ENCODE data around the gene TSC2.

Gene TSC2

DNA sequence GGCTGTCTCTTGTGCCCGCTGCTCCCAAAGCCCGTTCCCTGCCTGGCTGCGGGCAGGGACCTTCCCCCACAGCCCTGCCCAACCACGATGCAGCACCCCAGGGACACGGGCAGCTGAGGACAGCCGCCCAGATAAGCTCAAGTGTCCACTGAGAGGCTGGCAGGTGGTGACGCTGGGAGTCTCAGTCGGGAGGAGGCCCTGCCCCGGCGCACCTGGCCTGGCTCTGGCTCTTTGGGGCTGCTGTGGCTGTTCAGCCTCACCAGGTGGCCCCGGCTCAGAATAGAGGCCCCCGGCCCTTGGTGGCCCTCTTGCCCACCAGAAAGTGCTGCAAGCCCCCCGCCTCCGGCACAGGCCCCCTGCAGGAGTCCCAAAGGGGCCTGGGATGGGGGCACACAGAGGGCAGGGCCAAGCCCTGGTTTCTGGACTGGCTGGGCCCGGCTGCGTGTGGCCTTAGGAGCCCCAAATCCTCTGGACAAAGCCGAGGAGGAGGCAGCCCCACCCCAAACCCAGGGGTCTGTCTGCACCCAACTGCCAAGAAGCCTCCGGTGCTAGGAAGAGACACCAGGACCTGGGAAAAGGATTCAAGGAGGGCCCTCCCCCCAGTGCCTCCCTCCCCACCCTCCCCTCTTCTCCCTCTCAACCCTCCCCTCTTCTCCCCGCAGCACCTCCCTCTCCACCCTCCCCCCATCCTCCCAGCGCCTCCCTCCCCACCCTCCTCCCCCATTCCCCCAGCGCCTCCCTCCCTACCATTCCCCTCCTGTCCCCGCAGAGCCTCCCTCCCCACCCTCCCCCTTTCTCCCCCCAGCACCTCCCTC lies 5.4 kb upstream of the TSC2 start:
- no peak for DNase-seq

- DNase-seq = no peak
Observed at GRCh38 chr16:2042986-2043666, 4.7 kb upstream of the TSC2 start.

DNA sequence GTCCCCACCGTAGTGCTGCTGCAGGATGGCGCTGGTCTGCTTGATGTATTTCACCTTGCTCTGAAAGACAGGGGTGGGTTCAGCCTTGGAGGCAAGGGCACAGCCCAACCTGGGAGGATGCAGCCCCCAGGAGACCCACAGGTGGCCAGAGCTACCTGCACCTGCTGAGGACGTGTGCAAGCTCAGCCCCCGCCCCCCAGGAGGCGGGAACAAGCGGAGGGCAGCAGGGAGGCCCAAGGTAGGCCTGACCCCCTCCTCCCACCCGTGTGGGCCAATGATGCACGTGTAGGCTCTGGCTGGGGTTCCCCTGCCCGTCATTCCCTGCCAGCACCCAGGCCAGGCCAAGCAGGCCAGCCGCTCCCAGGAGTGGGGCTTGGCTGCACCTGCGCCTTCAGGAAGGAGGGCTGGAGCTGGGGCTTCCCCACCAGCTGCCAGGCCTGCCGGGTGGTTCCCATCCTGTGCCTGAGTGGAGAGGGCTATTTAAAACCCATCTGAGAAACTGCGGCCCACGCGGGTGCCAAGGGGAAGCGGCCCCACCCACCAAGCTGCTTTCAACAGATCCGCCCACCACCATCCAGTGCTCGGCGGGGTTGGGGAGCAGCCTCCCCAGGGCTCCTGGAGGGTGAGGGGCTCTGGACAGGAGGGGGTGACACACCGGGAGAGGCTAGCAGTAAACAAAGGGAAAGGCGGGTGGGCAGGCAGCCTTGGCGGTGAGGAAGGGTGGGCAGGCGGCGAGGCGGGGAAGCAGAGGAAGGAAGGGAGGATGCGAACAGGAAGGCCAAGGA lies 3.9 kb upstream of the TSC2 start:
- peak in 3 of 51 donors; percentile 9 to 48 (median 21) for DNase-seq

GRCh38 chr16:2044541-2044940 lies 3.2 kb upstream of the TSC2 start:
- no peak for DNase-seq

GRCh38 chr16:2045965-2046892 lies 1.6 kb upstream of the TSC2 start:
- no peak for DNase-seq

GRCh38 chr16:2046893-2047329 lies 874 bp upstream of the TSC2 start:
- no peak for DNase-seq

DNA sequence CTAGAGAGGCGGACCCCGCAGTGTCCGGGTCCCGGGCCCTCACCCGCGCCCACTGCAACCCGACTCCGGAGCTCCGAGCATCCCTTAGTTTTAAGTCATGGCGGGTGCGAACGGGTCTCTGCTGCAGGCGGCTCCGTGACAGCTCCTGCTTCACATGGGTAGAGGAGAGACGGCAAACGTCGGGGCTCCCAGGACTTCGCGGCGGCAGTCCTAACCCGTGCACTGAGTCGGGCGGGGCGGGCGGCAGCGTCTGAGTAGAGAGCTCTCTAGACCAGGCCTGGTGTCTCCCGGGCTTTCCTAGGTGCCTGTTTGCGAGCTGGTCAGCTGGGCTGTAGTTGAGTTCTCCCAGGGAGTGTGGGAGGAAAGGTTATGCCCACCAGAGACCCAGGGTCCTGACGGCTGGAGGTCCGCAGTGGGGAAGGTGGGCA lies 345 bp downstream of the TSC2 start:
- DNase-seq = peak in 2 of 51 donors; percentile 40 to 56

GRCh38 chr16:2053211-2053610 lies 5.4 kb downstream of the TSC2 start:
- no peak for DNase-seq

- no peak for DNase-seq
Observed at GRCh38 chr16:2053897-2054296, 6.1 kb downstream of the TSC2 start.

- no peak for DNase-seq
Observed at GRCh38 chr16:2054543-2055245, 6.9 kb downstream of the TSC2 start.

- peak in 9 of 51 donors; percentile 3 to 38 (median 18) for DNase-seq
Observed at GRCh38 chr16:2056077-2056476, 8.3 kb downstream of the TSC2 start.

GRCh38 chr16:2056681-2057407 lies 9.1 kb downstream of the TSC2 start:
- peak in 24 of 51 donors; percentile 2 to 72 (median 31) for DNase-seq

DNA sequence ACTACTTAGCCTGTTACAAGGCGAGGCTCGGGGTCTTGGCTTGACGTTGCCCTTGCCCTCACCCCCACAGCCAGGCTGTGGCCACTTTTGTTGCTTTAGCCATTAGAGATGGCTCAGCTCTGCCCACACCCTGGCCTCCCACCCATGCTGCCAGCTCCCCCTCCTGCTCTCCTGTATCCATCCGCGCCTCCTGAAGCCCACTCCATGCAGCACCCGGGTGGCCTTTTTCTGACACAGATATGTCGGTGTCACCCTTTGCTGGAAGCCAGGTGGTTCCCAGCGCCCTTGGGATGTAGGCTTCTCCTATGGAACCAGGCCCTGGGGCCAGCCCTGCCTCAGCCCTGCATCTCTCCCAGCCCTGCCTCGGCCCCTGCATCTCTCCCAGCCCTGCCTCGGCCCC lies 9.7 kb downstream of the TSC2 start:
- DNase-seq = no peak

GRCh38 chr16:2058420-2058819 lies 10.6 kb downstream of the TSC2 start:
- no peak for DNase-seq

GRCh38 chr16:2058872-2059271 lies 11.1 kb downstream of the TSC2 start:
- DNase-seq = no peak

GRCh38 chr16:2060346-2060745 lies 12.6 kb downstream of the TSC2 start:
- no peak for DNase-seq

DNA sequence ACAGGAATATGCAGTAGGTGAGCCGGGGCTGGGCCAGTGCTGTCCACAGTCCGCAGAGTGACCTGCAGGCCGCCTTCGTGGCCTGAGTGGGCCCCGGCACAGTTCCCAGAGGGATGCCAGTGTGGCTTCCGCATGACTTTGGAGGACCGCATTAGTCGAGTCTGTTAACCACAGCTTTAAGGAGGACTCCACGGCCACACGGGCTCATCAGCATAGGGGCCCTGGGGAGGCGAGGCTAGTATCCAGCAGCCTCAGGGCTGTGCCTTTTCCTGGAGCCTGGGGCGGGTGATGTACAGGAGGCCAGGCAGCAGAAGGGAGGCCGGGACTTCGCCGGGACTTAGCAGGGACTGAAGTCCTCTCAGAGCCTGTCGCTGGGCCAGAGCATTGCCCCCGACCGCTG lies 13.2 kb downstream of the TSC2 start:
- no peak for DNase-seq

GRCh38 chr16:2061526-2061925 lies 13.7 kb downstream of the TSC2 start:
- DNase-seq = no peak

DNA sequence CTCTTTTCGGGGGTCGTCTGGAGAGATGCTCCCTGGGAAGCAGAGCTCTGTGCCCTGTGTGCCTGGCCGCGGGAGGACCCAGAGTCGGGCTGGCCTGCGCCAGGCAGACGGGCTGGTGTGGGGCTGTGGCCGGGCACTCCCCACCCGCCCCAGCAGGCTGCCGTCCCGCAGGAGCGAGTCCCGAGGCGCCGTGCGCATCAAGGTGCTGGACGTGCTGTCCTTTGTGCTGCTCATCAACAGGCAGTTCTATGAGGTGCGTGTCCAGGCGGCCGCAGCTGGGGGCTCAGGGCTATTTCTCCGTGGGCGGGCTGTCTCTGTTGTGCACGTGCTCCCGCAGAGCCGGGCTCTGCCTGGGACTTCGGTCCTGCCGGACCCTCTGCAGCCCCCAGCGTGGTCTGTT lies 15.0 kb downstream of the TSC2 start:
- DNase-seq = no peak

DNA sequence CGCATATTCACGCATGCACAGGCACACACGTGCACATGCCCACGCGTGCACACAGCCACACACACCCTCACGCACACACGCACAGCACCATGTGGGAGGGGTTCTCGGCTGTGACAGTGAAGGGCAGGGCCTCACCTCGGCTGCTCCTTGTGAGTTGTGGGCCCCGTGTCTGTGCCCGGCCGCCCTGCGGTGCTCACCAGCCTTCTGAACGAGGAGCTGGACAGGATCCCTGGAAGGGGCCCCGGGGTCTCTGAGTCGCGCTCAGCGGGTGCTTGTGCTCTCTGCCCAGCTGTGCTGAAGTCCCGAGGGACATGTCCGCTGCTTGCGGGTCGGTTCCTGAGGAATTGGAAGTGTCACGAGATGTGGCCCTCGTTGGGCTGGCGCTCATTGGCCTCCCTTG lies 16.1 kb downstream of the TSC2 start:
- DNase-seq = no peak
